Ishikawa (cell line): ENCODE data around the gene KRI1.
A peak's percentile ranks its signal among the peaks of the same experiment; 100 is the strongest.

Experiments
- CEBPB ChIP-seq: IDR thresholded peaks from 2 replicates; pipeline ENCODE4 v1.6.1; 2012
- CREB1 ChIP-seq: IDR thresholded peaks from 2 replicates; pipeline ENCODE4 v1.6.1; 2012; ENCODE audit warnings: low read depth
- EGR1 ChIP-seq: IDR thresholded peaks from 2 replicates; pipeline ENCODE4 v1.6.1; 2012
- EP300 ChIP-seq: IDR thresholded peaks from 2 replicates; pipeline ENCODE4 v1.6.1; 2012; ENCODE audit warnings: borderline replicate concordance
- FOXM1 ChIP-seq: IDR thresholded peaks from 2 replicates; pipeline ENCODE4 v1.6.1; 2012; ENCODE audit warnings: low read depth, borderline replicate concordance
- MAX ChIP-seq: IDR thresholded peaks from 2 replicates; pipeline ENCODE4 v1.6.1; 2012
- NFIC ChIP-seq: IDR thresholded peaks from 2 replicates; pipeline ENCODE4 v1.6.1; 2012
- RAD21 ChIP-seq: IDR thresholded peaks from 2 replicates; pipeline ENCODE4 v1.6.1; 2012; ENCODE audit warnings: low read depth
- TAF1 ChIP-seq: IDR thresholded peaks from 2 replicates; pipeline ENCODE4 v1.6.1; 2012; ENCODE audit warnings: low read depth, mild to moderate bottlenecking
- TCF12 ChIP-seq: IDR thresholded peaks from 2 replicates; pipeline ENCODE4 v1.6.1; 2012; ENCODE audit warnings: low read depth
- TEAD4 ChIP-seq: IDR thresholded peaks from 2 replicates; pipeline ENCODE4 v1.6.1; 2012
- USF1 ChIP-seq: IDR thresholded peaks from 2 replicates; pipeline ENCODE4 v1.6.1; 2012
- YY1 ChIP-seq: IDR thresholded peaks from 2 replicates; pipeline ENCODE4 v1.6.1; 2012; ENCODE audit warnings: low read depth
- ZBTB7A ChIP-seq: IDR thresholded peaks from 2 replicates; pipeline ENCODE4 v1.6.1; 2012; ENCODE audit warnings: low read depth
- TF ChIP-seq, protein P1 (sequence below): IDR thresholded peaks from 2 replicates; pipeline ENCODE4 v1.6.1; 2012; ENCODE audit warnings: low read depth, mild to moderate bottlenecking

KRI1 gene

GRCh38 chr19:10544242-10544752, 21.5 kb downstream of the KRI1 start:
- TF ChIP-seq ZBTB7A (peak; percentile 77), MAX (no peak; the same call in 1 of the 2 replicates), USF1 (no peak), CEBPB (no peak)
- TF ChIP-seq, protein P1, sequence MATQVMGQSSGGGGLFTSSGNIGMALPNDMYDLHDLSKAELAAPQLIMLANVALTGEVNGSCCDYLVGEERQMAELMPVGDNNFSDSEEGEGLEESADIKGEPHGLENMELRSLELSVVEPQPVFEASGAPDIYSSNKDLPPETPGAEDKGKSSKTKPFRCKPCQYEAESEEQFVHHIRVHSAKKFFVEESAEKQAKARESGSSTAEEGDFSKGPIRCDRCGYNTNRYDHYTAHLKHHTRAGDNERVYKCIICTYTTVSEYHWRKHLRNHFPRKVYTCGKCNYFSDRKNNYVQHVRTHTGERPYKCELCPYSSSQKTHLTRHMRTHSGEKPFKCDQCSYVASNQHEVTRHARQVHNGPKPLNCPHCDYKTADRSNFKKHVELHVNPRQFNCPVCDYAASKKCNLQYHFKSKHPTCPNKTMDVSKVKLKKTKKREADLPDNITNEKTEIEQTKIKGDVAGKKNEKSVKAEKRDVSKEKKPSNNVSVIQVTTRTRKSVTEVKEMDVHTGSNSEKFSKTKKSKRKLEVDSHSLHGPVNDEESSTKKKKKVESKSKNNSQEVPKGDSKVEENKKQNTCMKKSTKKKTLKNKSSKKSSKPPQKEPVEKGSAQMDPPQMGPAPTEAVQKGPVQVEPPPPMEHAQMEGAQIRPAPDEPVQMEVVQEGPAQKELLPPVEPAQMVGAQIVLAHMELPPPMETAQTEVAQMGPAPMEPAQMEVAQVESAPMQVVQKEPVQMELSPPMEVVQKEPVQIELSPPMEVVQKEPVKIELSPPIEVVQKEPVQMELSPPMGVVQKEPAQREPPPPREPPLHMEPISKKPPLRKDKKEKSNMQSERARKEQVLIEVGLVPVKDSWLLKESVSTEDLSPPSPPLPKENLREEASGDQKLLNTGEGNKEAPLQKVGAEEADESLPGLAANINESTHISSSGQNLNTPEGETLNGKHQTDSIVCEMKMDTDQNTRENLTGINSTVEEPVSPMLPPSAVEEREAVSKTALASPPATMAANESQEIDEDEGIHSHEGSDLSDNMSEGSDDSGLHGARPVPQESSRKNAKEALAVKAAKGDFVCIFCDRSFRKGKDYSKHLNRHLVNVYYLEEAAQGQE: no peak

DNA sequence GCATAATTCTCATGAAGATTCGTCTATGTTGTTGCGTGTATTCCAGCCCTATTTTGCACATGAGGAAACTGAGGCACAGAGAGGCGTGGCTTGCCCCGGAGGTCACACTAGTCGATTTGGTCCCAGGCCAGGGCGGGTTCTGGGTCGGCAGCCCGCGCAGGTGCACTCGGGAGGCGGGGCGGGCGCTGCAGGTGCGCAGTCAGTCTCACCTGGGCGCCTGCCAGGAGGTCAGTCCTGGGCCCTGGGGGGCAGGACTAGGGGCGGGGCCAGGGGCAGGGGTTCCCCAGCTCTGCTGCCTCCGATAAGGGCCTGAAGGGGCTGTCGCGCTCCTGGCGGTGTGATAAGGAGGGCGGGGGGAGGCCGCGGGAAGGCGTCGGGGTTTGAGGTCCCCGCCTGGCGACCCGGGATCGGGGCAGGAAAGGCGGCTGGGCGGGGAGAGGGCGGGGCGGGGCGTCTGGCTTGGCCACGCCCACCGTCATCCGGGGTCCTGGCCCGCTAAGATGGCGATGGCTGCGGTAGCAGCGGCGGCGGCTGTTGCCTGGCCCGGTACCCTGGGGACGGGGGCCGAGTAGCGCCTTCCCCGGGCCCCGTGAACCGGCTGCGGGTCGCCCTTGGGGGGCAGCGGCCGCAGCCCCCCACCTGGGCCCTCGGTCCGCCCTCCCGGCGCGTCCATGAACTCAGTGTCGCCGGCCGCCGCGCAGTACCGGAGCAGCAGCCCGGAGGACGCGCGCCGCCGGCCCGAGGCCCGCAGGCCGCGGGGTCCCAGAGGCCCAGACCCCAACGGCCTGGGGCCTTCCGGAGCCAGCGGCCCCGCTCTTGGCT, 22.2 kb downstream of the KRI1 start, which contains the start of gene ATG4D:
Gene ATG4D (plus strand): TSS at position 485 of the 822 bp plus-strand sequence. CDS start 187 bp downstream, at position 672.
- peak; percentile 94 for TF ChIP-seq TAF1
- TF ChIP-seq EP300: no peak
- TF ChIP-seq MAX: peak; percentile 37
- TF ChIP-seq YY1: peak; percentile 92
- no peak for TF ChIP-seq CREB1
- no peak for TF ChIP-seq EGR1
- TF ChIP-seq FOXM1: no peak
- TF ChIP-seq USF1: no peak
- no peak for TF ChIP-seq TEAD4
- TF ChIP-seq, protein P1: no peak
- no peak; the same call in 1 of the 2 replicates for TF ChIP-seq ZBTB7A
- peak; percentile 81 for TF ChIP-seq NFIC
- TF ChIP-seq TCF12: peak; percentile 85
- no peak for TF ChIP-seq RAD21
- TF ChIP-seq CEBPB: no peak

GRCh38 chr19:10543059-10543419, 22.8 kb downstream of the KRI1 start:
- TF ChIP-seq FOXM1: no peak
- TF ChIP-seq, protein P1: no peak
- no peak for TF ChIP-seq NFIC
- no peak for TF ChIP-seq RAD21
- no peak for TF ChIP-seq EGR1
- TF ChIP-seq EP300: no peak
- no peak for TF ChIP-seq CEBPB
- no peak for TF ChIP-seq TEAD4
- no peak for TF ChIP-seq CREB1
- TF ChIP-seq ZBTB7A: no peak
- no peak for TF ChIP-seq TCF12
- TF ChIP-seq MAX: no peak
- no peak for TF ChIP-seq USF1
- no peak for TF ChIP-seq TAF1
- TF ChIP-seq YY1: no peak
